ENCODE measurements around the gene GRIN2B. TPM values are rescaled to one million over a fixed set of nuclear protein-coding genes. Genes with fewer than 3 reads are reported as not detected.

The GRIN2B gene
- total RNA-seq, 2 experiments from 2014 or later: 0.03 TPM; not detected in 1

GRCh38 chr12:13956060-13956590, 25.3 kb downstream of the GRIN2B start:
- no peaks in the 10 kb centered on the region for H3K36me3 ChIP-seq (ENCODE audit: insufficient read depth, low read length)
- H3K9me2 ChIP-seq (ENCODE audit: insufficient read depth, low read length): no peaks in the 10 kb centered on the region
- no TSS peak for BruUV-seq (replicated peaks)
- no peak overlapping the region for H3K27ac ChIP-seq (ENCODE audit: low read depth, low read length, poor library complexity, severe bottlenecking)
- H4K20me1 ChIP-seq (ENCODE audit: insufficient read depth, low read length): no peaks in the 10 kb centered on the region
- H2AFZ ChIP-seq (ENCODE audit: low read length): no peak overlapping the region
- H3K4me3 ChIP-seq (ENCODE audit: low read depth, low read length, poor library complexity, severe bottlenecking): no peak overlapping the region
- no peaks in the 10 kb centered on the region for H3K79me2 ChIP-seq (ENCODE audit: insufficient read depth, low read depth, low read length)
- no peaks in the 10 kb centered on the region for H3K4me1 ChIP-seq (ENCODE audit: insufficient read depth, low read length, poor library complexity, severe bottlenecking)
- intact Hi-C loops (cut with micrococcal nuclease; ENCODE audit: unreplicated experiment): no loop called here
- TF ChIP-seq CTCF (conservative IDR thresholded peaks at IDR 0.05; ENCODE audit: low read length) (no peak), EZH2phosphoT487 (IDR thresholded peaks at IDR 0.05; ENCODE audit: borderline replicate concordance, low read depth, low read length) (no peak)
- CTCF ChIA-PET (ENCODE audit: unreplicated experiment): no interaction called here
- no peak for DNase-seq (ENCODE audit: low spot score)
- H3K4me2 ChIP-seq (ENCODE audit: low read length): no peak overlapping the region
- POLR2A ChIA-PET: no interaction called here
- H3K9me3 ChIP-seq (ENCODE audit: low read length): no peaks in the 10 kb centered on the region

GRCh38 chr12:13952096-13952495, 29.3 kb downstream of the GRIN2B start:
- no peaks in the 10 kb centered on the region for H3K9me3 ChIP-seq (ENCODE audit: low read length)
- no peaks in the 10 kb centered on the region for H3K36me3 ChIP-seq (ENCODE audit: insufficient read depth, low read length)
- intact Hi-C loops (cut with micrococcal nuclease; ENCODE audit: unreplicated experiment): no loop called here
- BruUV-seq (replicated peaks): no TSS peak
- H4K20me1 ChIP-seq (ENCODE audit: insufficient read depth, low read length): no peaks in the 10 kb centered on the region
- H2AFZ ChIP-seq (ENCODE audit: low read length): no peak overlapping the region
- no peak overlapping the region for H3K4me2 ChIP-seq (ENCODE audit: low read length)
- H3K79me2 ChIP-seq (ENCODE audit: insufficient read depth, low read depth, low read length): no peaks in the 10 kb centered on the region
- H3K4me3 ChIP-seq (ENCODE audit: low read depth, low read length, poor library complexity, severe bottlenecking): no peak overlapping the region
- H3K4me1 ChIP-seq (ENCODE audit: insufficient read depth, low read length, poor library complexity, severe bottlenecking): no peaks in the 10 kb centered on the region
- TF ChIP-seq CTCF (conservative IDR thresholded peaks at IDR 0.05; ENCODE audit: low read length): no peak
- no peak for TF ChIP-seq EZH2phosphoT487 (IDR thresholded peaks at IDR 0.05; ENCODE audit: borderline replicate concordance, low read depth, low read length)
- no peaks in the 10 kb centered on the region for H3K9me2 ChIP-seq (ENCODE audit: insufficient read depth, low read length)
- POLR2A ChIA-PET: no interaction called here
- CTCF ChIA-PET (ENCODE audit: unreplicated experiment): no interaction called here
- DNase-seq (ENCODE audit: low spot score): no peak
- no peak overlapping the region for H3K27ac ChIP-seq (ENCODE audit: low read depth, low read length, poor library complexity, severe bottlenecking)

- Histone ChIP-seq H3K79me2 (ENCODE audit: insufficient read depth, low read depth, low read length) (no peaks in the 10 kb centered on the region), H3K4me2 (ENCODE audit: low read length) (no peak overlapping the region), H3K36me3 (ENCODE audit: insufficient read depth, low read length) (no peaks in the 10 kb centered on the region), H3K9me3 (ENCODE audit: low read length) (no peaks in the 10 kb centered on the region), H2AFZ (ENCODE audit: low read length) (no peak overlapping the region), H3K4me1 (ENCODE audit: insufficient read depth, low read length, poor library complexity, severe bottlenecking) (no peaks in the 10 kb centered on the region), H4K20me1 (ENCODE audit: insufficient read depth, low read length) (no peaks in the 10 kb centered on the region), H3K4me3 (ENCODE audit: low read depth, low read length, poor library complexity, severe bottlenecking) (no peak overlapping the region), H3K27ac (ENCODE audit: low read depth, low read length, poor library complexity, severe bottlenecking) (no peak overlapping the region), H3K9me2 (ENCODE audit: insufficient read depth, low read length) (no peaks in the 10 kb centered on the region)
- intact Hi-C loops (cut with micrococcal nuclease; ENCODE audit: unreplicated experiment): no loop called here
- ChIA-PET POLR2A (no interaction called here), CTCF (ENCODE audit: unreplicated experiment) (no interaction called here)
- BruUV-seq (replicated peaks): no TSS peak
- no peak for TF ChIP-seq EZH2phosphoT487 (IDR thresholded peaks at IDR 0.05; ENCODE audit: borderline replicate concordance, low read depth, low read length)
- TF ChIP-seq CTCF (conservative IDR thresholded peaks at IDR 0.05; ENCODE audit: low read length): no peak
- DNase-seq (ENCODE audit: low spot score): no peak
Measured at GRCh38 chr12:13950502-13950901, 30.9 kb downstream of the GRIN2B start.

Data from OCI-LY7 (cell line).